Ascending aorta (tissue), 2 donors: ENCODE results near the gene SERPINA1. TPM values are rescaled to one million over a fixed set of nuclear protein-coding genes. Genes with fewer than 3 reads are reported as not detected.

ENCODE experiments used
- DNase-seq, 2 donors: peaks; one replicate each; pipeline ENCODE4 v3.0.0-alpha.2; 2019; ENCODE audit warnings: low spot score in 2 of 2
- H3K27ac ChIP-seq, 2 donors: fragments of 200-600 bp; sonication (generic); one replicate each; pipeline ENCODE4 v1.5.1; 2016 to 2017; ENCODE audit warnings: mild to moderate bottlenecking in 1 of 2
- H3K27me3 ChIP-seq: fragments of 200-600 bp; sonication (generic); one replicate; pipeline ENCODE4 v1.5.1; 2017
- H3K36me3 ChIP-seq, 2 donors: fragments of 200-600 bp; sonication (generic); one replicate each; pipeline ENCODE4 v1.5.1; 2016
- H3K4me1 ChIP-seq, 2 donors: fragments of 200-600 bp; sonication (generic); one replicate each; pipeline ENCODE4 v1.5.1; 2016 to 2017; ENCODE audit warnings: mild to moderate bottlenecking in 1 of 2
- H3K4me3 ChIP-seq, 2 donors: fragments of 200-600 bp; sonication (generic); one replicate each; pipeline ENCODE4 v1.5.1; 2016 to 2017; ENCODE audit warnings: mild to moderate bottlenecking in 1 of 2
- H3K9me3 ChIP-seq, 2 donors: fragments of 200-600 bp; sonication (generic); one replicate each; pipeline ENCODE4 v1.5.1; 2016
- CTCF ChIP-seq, 3 experiments: fragments of 200-600 bp in 2 of 3; fragments of 450-650 bp in 1 of 3; sonication (generic) in 2 of 3; IDR thresholded peaks; one replicate each; pipeline ENCODE4 v1.5.1; 2016 to 2019; ENCODE audit warnings: antibody characterized with exemption in 3 of 3, mild to moderate bottlenecking in 1 of 3, moderate library complexity in 1 of 3
- intact Hi-C: fragments of 100-400 bp; cut with DNase I; formaldehyde crosslinking; loops from one replicate; pipeline ENCODE4 v1.15.1; 2023
- total RNA-seq: library from RNA; depleted of rRNA; stranded (reverse); fragments of >200 nt; gene quantifications from one replicate; pipeline ENCODE4 v1.1.0, GENCODE V29; 2016

Gene SERPINA1
- total RNA-seq, 1 donor from 2014 or later: 34.3 TPM

- Histone ChIP-seq H3K27me3 (no peaks in the 10 kb centered on the region), H3K4me1 (no peaks in the 10 kb centered on the region), H3K4me3 (no peak overlapping the region), H3K27ac (no peak overlapping the region), H3K36me3 (no peaks in the 10 kb centered on the region), H3K9me3 (peaks cover 5% of the 10 kb centered on the region in 2 donors)
- DNase-seq: no peak
- intact Hi-C loops: no loop called here
- no peak for TF ChIP-seq CTCF (IDR thresholded peaks at IDR 0.05)
These were observed 20.2 kb upstream of the SERPINA1 start for GRCh38 chr14:94408546-94409095.

DNA sequence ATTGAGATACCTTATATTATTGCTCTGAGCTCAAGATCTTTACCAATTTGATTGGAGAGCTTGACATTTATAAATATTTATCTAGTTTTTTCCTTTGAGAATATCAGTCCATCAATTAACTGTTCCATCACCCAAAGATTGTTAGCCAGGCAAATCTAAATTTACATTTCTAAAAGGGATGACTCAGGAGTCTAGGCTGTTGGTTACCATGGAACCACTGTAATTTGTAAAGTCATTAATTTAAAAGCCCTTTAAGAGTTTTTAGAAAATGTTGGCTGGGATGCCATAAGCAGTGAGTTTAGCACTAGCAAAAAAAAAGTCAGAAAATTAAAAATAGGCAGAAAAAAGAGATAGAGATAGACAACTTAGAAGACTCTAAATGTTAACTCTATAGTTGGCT, 19.5 kb upstream of the SERPINA1 start:
- H3K4me1 ChIP-seq: no peaks in the 10 kb centered on the region
- DNase-seq: no peak
- H3K36me3 ChIP-seq: no peaks in the 10 kb centered on the region
- peaks cover 5% of the 10 kb centered on the region in 2 donors for H3K9me3 ChIP-seq
- TF ChIP-seq CTCF (IDR thresholded peaks at IDR 0.05): no peak
- intact Hi-C loops: no loop called here
- H3K27ac ChIP-seq: no peak overlapping the region
- H3K27me3 ChIP-seq: no peaks in the 10 kb centered on the region
- H3K4me3 ChIP-seq: no peak overlapping the region

GRCh38 chr14:94406910-94407309, 18.5 kb upstream of the SERPINA1 start:
- H3K4me3 ChIP-seq: no peak overlapping the region
- no peak for TF ChIP-seq CTCF (IDR thresholded peaks at IDR 0.05)

DNA sequence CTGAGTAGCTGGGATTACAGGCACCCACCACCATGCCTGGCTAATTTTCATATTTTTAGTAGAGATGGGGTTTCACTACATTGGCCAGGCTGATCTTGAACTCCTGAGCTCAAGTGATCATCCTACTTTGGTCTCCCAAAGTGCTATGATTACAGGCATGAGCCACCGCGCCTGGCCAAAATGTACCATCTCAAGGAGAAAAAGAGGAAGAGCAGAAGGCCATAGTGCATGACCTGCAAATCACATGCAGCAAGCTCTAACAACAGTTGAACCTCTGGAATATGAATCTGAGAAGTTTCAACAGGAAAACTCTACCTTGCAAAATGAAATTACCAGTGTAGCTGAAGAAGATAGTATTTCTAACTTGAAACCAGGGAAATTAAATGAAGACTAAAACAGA, 17.1 kb upstream of the SERPINA1 start:
- DNase-seq: no peak
- H3K4me1 ChIP-seq: no peaks in the 10 kb centered on the region
- intact Hi-C loops: no loop called here
- H3K36me3 ChIP-seq: no peaks in the 10 kb centered on the region
- H3K4me3 ChIP-seq: no peak overlapping the region
- H3K27ac ChIP-seq: no peak overlapping the region
- no peak for TF ChIP-seq CTCF (IDR thresholded peaks at IDR 0.05)
- H3K9me3 ChIP-seq: peaks cover 5% of the 10 kb centered on the region in 2 donors
- H3K27me3 ChIP-seq: no peaks in the 10 kb centered on the region

More at GRCh38 chr14:94406910-94407309, 18.5 kb upstream of the SERPINA1 start:
- Histone ChIP-seq H3K27ac (no peak overlapping the region), H3K4me1 (no peaks in the 10 kb centered on the region), H3K36me3 (no peaks in the 10 kb centered on the region), H3K9me3 (peaks cover 5% of the 10 kb centered on the region in 2 donors), H3K27me3 (no peaks in the 10 kb centered on the region)
- no peak for DNase-seq
- intact Hi-C loops: no loop called here

- Histone ChIP-seq H3K4me1 (no peaks in the 10 kb centered on the region), H3K4me3 (no peak overlapping the region), H3K36me3 (no peaks in the 10 kb centered on the region), H3K27me3 (no peaks in the 10 kb centered on the region), H3K9me3 (peaks cover 5% of the 10 kb centered on the region in 2 donors), H3K27ac (no peak overlapping the region)
- TF ChIP-seq CTCF (IDR thresholded peaks at IDR 0.05): no peak
- no peak for DNase-seq
- intact Hi-C loops: no loop called here
These were observed 16.2 kb upstream of the SERPINA1 start for GRCh38 chr14:94404561-94404960.
